CD14-positive monocyte (primary cell): ENCODE results near the gene GLT8D1. TPM values are rescaled to one million over a fixed set of nuclear protein-coding genes. Genes with fewer than 3 reads are reported as not detected.

ENCODE experiments used
- DNase-seq, 3 donors: peaks; one replicate each; pipeline ENCODE4 v3.0.0-alpha.2; 2011 to 2022
- H2AFZ ChIP-seq: 2 replicates; pipeline ENCODE4 v1.6.0; 2012; ENCODE audit warnings: mild to moderate bottlenecking, low read depth, low read length, inconsistent platforms; ENCODE audit not compliant: insufficient read depth, poor library complexity, severe bottlenecking
- H3K27ac ChIP-seq, 2 donors: 1 replicate in 1 of 2; 2 replicates in 1 of 2; pipeline ENCODE4 v1.5.1; 2012 to 2013; ENCODE audit warnings: low read length in 2 of 2, control low read depth in 1 of 2, inconsistent platforms in 1 of 2, low read depth in 1 of 2, mild to moderate bottlenecking in 1 of 2
- H3K27me3 ChIP-seq, 2 donors: one replicate each; pipeline versions ENCODE4 v1.6.0 to v1.6.1; 2011 to 2013; ENCODE audit warnings: low read length in 2 of 2; ENCODE audit not compliant: control insufficient read depth in 2 of 2, insufficient read depth in 2 of 2
- H3K36me3 ChIP-seq, 2 donors: replicated peaks in 1 of 2; 1 replicate in 1 of 2; 2 replicates in 1 of 2; pipeline versions ENCODE4 v1.5.1 to v1.6.1; 2012 to 2013; ENCODE audit warnings: low read length in 2 of 2, control low read depth in 1 of 2, inconsistent platforms in 1 of 2, mild to moderate bottlenecking in 1 of 2; ENCODE audit not compliant: insufficient read depth in 2 of 2, control insufficient read depth in 1 of 2
- H3K4me1 ChIP-seq, 2 donors: 1 replicate in 1 of 2; 2 replicates in 1 of 2; pipeline versions ENCODE4 v1.5.1 to v1.6.1; 2012 to 2013; ENCODE audit warnings: low read length in 2 of 2, control low read depth in 1 of 2, inconsistent platforms in 1 of 2, mild to moderate bottlenecking in 1 of 2, moderate library complexity in 1 of 2; ENCODE audit not compliant: insufficient read depth in 2 of 2, control insufficient read depth in 1 of 2
- H3K4me2 ChIP-seq: replicated peaks from 2 replicates; pipeline ENCODE3; 2012; ENCODE audit warnings: low read length, moderate library complexity, mild to moderate bottlenecking; ENCODE audit not compliant: poor library complexity, severe bottlenecking; ENCODE audit errors: extremely low read depth
- H3K4me3 ChIP-seq, 3 experiments: fragments of 200-600 bp in 1 of 3; sonication (generic) in 1 of 3; replicated peaks in 1 of 3; 1 replicate in 2 of 3; 2 replicates in 1 of 3; pipeline ENCODE4 v1.5.1; 2011 to 2013; ENCODE audit warnings: low read length in 3 of 3, mild to moderate bottlenecking in 3 of 3, control low read depth in 2 of 3, low read depth in 2 of 3, inconsistent platforms in 1 of 3, moderate library complexity in 1 of 3
- H3K79me2 ChIP-seq: 2 replicates; pipeline ENCODE4 v1.6.0; 2012; ENCODE audit warnings: mild to moderate bottlenecking, control low read depth, inconsistent platforms, low read length, moderate library complexity; ENCODE audit not compliant: insufficient read depth
- H3K9ac ChIP-seq: 2 replicates; pipeline ENCODE4 v1.6.0; 2017; ENCODE audit warnings: low read length, mild to moderate bottlenecking; ENCODE audit not compliant: insufficient read depth, poor library complexity, severe bottlenecking
- H3K9me3 ChIP-seq, 2 donors: replicated peaks in 1 of 2; 1 replicate in 1 of 2; 2 replicates in 1 of 2; pipeline versions ENCODE4 v1.5.1 to v1.6.1; 2012 to 2013; ENCODE audit warnings: low read length in 2 of 2, control low read depth in 1 of 2; ENCODE audit not compliant: control insufficient read depth in 1 of 2, insufficient read depth in 1 of 2
- H4K20me1 ChIP-seq: 2 replicates; pipeline ENCODE4 v1.6.0; 2012; ENCODE audit warnings: mild to moderate bottlenecking, low read length, control low read depth, moderate library complexity; ENCODE audit not compliant: insufficient read depth
- H3K27ac Mint-ChIP-seq, 7 donors: one replicate each; pipeline ENCODE4 v1.8.0; 2020; ENCODE audit warnings: mild to moderate bottlenecking in 7 of 7, mixed read lengths in 7 of 7, moderate library complexity in 6 of 7, inconsistent platforms in 2 of 7
- H3K27me3 Mint-ChIP-seq, 3 donors: one replicate each; pipeline ENCODE4 v1.8.0; 2021 to 2022; ENCODE audit warnings: low read depth in 3 of 3, mild to moderate bottlenecking in 3 of 3, mixed read lengths in 3 of 3, moderate library complexity in 3 of 3, inconsistent platforms in 1 of 3
- H3K36me3 Mint-ChIP-seq, 2 donors: one replicate each; pipeline ENCODE4 v1.8.0; 2020; ENCODE audit warnings: mixed read lengths in 2 of 2, inconsistent platforms in 1 of 2, mild to moderate bottlenecking in 1 of 2
- H3K4me1 Mint-ChIP-seq: one replicate; pipeline ENCODE4 v1.8.0; 2020; ENCODE audit warnings: mild to moderate bottlenecking, mixed read lengths
- H3K4me3 Mint-ChIP-seq, 2 donors: one replicate each; pipeline ENCODE4 v1.8.0; 2020; ENCODE audit warnings: mild to moderate bottlenecking in 2 of 2, mixed read lengths in 2 of 2, moderate library complexity in 1 of 2
- H3K9me3 Mint-ChIP-seq, 7 donors: one replicate each; pipeline ENCODE4 v1.8.0; 2020 to 2022; ENCODE audit warnings: mixed read lengths in 7 of 7, mild to moderate bottlenecking in 6 of 7, moderate library complexity in 6 of 7, inconsistent platforms in 2 of 7
- CTCF ChIP-seq: fragments of 200-600 bp; IDR thresholded peaks from one replicate; pipeline ENCODE4 v1.8.0; 2022; ENCODE audit warnings: antibody characterized with exemption, mild to moderate bottlenecking
- WGBS: methylation state at CpG from one replicate; pipeline ENCODE4 v1.1.5; 2013; ENCODE audit warnings: missing lambda C conversion rate; ENCODE audit not compliant: insufficient coverage; 5-methylcytosine and 5-hydroxymethylcytosine counted together
- intact Hi-C, 2 donors: fragments of 100-400 bp; cut with micrococcal nuclease; formaldehyde crosslinking; loops; one replicate each; pipeline versions ENCODE4 v1.15.0 to v1.15.1; 2023
- polyA plus RNA-seq, 3 donors: library from polyadenylated mRNA; depleted of rRNA in 1 of 3; unstranded in 2 of 3; stranded (reverse) in 1 of 3; fragments of 300-500 nt in 2 of 3; fragments of >200 nt in 1 of 3; fragmentation: Illumina TruSeq in 2 of 3; gene quantifications; 1 replicate in 2 of 3; 2 replicates in 1 of 3; pipeline ENCODE4 v1.2.3, GENCODE V29; 2012 to 2021

GLT8D1 gene
- polyA plus RNA-seq, 3 donors: 27.3 to 34.8 (median 34.8) TPM

GRCh38 chr3:52712291-52713212, 7.0 kb upstream of the GLT8D1 start:
- no peak overlapping the region for H3K4me3 Mint-ChIP-seq

GRCh38 chr3:52710512-52710911, 4.9 kb upstream of the GLT8D1 start:
- Mint-ChIP-seq H3K36me3 (peaks cover 20 to 42% of the 10 kb centered on the region in 2 donors), H3K9me3 (no peaks in the 10 kb centered on the region), H3K4me3 (no peak overlapping the region), H3K27me3 (no peaks in the 10 kb centered on the region), H3K4me1 (peaks cover 32% of the 10 kb centered on the region), H3K27ac (peak overlapping the region in 6 of 7 donors; percentile 17 to 65 (median 45))
- H3K36me3 ChIP-seq: peaks cover 20 to 48% of the 10 kb centered on the region in 2 donors
- no peaks in the 10 kb centered on the region for H3K27me3 ChIP-seq
- peak overlapping the region in 1 of 2 donors; percentile 48 for H3K27ac ChIP-seq
- H3K4me2 ChIP-seq: no peak overlapping the region
- H3K79me2 ChIP-seq: peaks cover 42% of the 10 kb centered on the region
- no peak for DNase-seq
- H3K4me3 ChIP-seq: no peak overlapping the region
- no peak overlapping the region for H2AFZ ChIP-seq
- WGBS: no CpG with 5 or more reads among the region's 2 CpGs
- H3K9me3 ChIP-seq: no peaks in the 10 kb centered on the region
- no peak overlapping the region for H3K9ac ChIP-seq
- peaks cover 5% of the 10 kb centered on the region for H4K20me1 ChIP-seq
- intact Hi-C loops: no loop called here
- TF ChIP-seq CTCF: no peak
- peaks cover 25 to 29% of the 10 kb centered on the region in 2 donors for H3K4me1 ChIP-seq

More at GRCh38 chr3:52712291-52713212, 7.0 kb upstream of the GLT8D1 start:
- Histone ChIP-seq H4K20me1 (peaks cover 10% of the 10 kb centered on the region), H3K4me1 (peaks cover 19 to 21% of the 10 kb centered on the region in 2 donors), H3K27ac (no peak overlapping the region), H3K79me2 (peaks cover 26% of the 10 kb centered on the region), H3K9me3 (no peaks in the 10 kb centered on the region), H3K36me3 (peaks cover 20 to 48% of the 10 kb centered on the region in 2 donors), H3K27me3 (no peaks in the 10 kb centered on the region), H3K4me2 (no peak overlapping the region), H3K9ac (no peak overlapping the region), H3K4me3 (no peak overlapping the region), H2AFZ (no peak overlapping the region)
- no peak for TF ChIP-seq CTCF
- no peaks in the 10 kb centered on the region for H3K9me3 Mint-ChIP-seq
- peak overlapping the region in 3 of 7 donors; percentile 25 to 27 (median 25) for H3K27ac Mint-ChIP-seq
- 99% methylated on average over 10 of the region's 17 CpGs for WGBS
- no peaks in the 10 kb centered on the region for H3K27me3 Mint-ChIP-seq
- DNase-seq: no peak
- peaks cover 30% of the 10 kb centered on the region for H3K4me1 Mint-ChIP-seq
- intact Hi-C loops: no loop called here
- peaks cover 24 to 52% of the 10 kb centered on the region in 2 donors for H3K36me3 Mint-ChIP-seq
